PFSK-1 (cell line): ENCODE results near the gene CCND3. TPM values are rescaled to one million over a fixed set of nuclear protein-coding genes. Genes with fewer than 3 reads are reported as not detected.

Experiments
- FOXP2 ChIP-seq: optimal IDR thresholded peaks from 2 replicates; pipeline ENCODE3; 2011; ENCODE audit warnings: borderline replicate concordance, control low read depth, inconsistent platforms; ENCODE audit not compliant: insufficient read depth; ENCODE audit errors: extremely low read length, extremely low read depth
- POLR2AphosphoS5 ChIP-seq: IDR thresholded peaks from 2 replicates; pipeline ENCODE4 v1.6.1; 2012; ENCODE audit warnings: low read depth, mild to moderate bottlenecking, control low read depth, low read length, moderate library complexity
- SIN3A ChIP-seq: IDR thresholded peaks from 2 replicates; pipeline ENCODE4 v1.6.1; 2012; ENCODE audit warnings: mild to moderate bottlenecking, low read length, moderate library complexity, borderline replicate concordance; ENCODE audit not compliant: insufficient read depth
- TAF1 ChIP-seq: IDR thresholded peaks from 2 replicates; pipeline ENCODE4 v1.6.1; 2012; ENCODE audit warnings: low read length, control low read depth, borderline replicate concordance; ENCODE audit not compliant: insufficient read depth
- polyA plus RNA-seq: library from polyadenylated mRNA; unstranded; fragments of >200 nt; gene quantifications from one replicate; pipeline ENCODE4 v1.2.1, GENCODE V29; 2012; ENCODE audit warnings: low read depth, missing spikeins; ENCODE audit not compliant: insufficient read length
- TF ChIP-seq, protein P1 (sequence below), 2 experiments: IDR thresholded peaks; 2 replicates each; pipeline versions ENCODE4 v1.6.1 to v1.8.0; 2011 to 2012; ENCODE audit warnings: low read depth in 2 of 2, low read length in 2 of 2, control low read depth in 1 of 2, inconsistent platforms in 1 of 2, mild to moderate bottlenecking in 1 of 2, moderate library complexity in 1 of 2; ENCODE audit not compliant: insufficient read depth in 1 of 2

CCND3 gene
- polyA plus RNA-seq, result 42.9 TPM

DNA sequence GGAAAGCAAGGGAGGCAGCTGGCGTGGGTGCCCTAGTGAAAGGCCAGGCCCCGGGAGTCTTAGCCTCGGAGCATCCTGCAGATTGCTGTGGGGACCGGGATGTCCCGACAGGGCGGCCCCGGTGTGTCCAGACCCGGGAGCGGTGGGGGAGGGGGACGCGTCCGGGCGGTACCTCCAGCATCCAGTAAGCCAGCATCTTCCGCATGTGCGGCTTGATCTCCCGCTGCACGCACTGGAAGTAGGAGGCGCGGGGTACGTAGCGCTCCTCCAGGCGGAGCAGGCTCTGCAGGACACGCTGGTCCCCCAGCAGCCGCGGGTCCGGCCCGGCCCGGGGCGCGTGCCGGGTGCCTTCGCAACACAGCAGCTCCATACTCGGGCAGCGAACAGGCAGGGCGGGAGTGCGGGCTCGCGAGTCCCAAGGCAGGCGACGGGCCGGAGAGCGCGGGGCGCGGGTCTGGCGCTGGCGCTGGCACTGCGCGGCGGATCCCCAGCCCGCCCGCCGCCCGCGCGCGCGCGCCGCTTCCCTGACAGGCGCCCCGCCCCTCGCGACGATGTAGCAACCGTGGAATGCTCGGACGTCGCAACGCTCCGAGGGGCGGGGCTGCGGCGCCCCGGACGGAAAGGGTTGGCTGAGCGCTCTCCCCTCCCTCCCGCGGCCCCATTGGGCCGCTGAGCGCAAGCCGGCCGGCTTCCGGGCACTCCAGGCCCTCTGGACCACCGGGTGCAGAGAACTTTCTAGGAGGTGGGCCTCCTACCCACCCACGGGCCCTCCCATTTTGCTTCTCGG lies at the start of gene CCND3:
Gene CCND3, minus strand, starts transcription at position 529 of the 787 bp plus-strand sequence. Its CDS starts 159 bp downstream, at position 370.
- peak; percentile 89 for TF ChIP-seq POLR2AphosphoS5
- 0 out of 2 replicates have a peak, but pooled peaks have one; percentile 24 for TF ChIP-seq SIN3A
- TF ChIP-seq, protein P1, sequence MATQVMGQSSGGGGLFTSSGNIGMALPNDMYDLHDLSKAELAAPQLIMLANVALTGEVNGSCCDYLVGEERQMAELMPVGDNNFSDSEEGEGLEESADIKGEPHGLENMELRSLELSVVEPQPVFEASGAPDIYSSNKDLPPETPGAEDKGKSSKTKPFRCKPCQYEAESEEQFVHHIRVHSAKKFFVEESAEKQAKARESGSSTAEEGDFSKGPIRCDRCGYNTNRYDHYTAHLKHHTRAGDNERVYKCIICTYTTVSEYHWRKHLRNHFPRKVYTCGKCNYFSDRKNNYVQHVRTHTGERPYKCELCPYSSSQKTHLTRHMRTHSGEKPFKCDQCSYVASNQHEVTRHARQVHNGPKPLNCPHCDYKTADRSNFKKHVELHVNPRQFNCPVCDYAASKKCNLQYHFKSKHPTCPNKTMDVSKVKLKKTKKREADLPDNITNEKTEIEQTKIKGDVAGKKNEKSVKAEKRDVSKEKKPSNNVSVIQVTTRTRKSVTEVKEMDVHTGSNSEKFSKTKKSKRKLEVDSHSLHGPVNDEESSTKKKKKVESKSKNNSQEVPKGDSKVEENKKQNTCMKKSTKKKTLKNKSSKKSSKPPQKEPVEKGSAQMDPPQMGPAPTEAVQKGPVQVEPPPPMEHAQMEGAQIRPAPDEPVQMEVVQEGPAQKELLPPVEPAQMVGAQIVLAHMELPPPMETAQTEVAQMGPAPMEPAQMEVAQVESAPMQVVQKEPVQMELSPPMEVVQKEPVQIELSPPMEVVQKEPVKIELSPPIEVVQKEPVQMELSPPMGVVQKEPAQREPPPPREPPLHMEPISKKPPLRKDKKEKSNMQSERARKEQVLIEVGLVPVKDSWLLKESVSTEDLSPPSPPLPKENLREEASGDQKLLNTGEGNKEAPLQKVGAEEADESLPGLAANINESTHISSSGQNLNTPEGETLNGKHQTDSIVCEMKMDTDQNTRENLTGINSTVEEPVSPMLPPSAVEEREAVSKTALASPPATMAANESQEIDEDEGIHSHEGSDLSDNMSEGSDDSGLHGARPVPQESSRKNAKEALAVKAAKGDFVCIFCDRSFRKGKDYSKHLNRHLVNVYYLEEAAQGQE (IDR thresholded peaks at IDR 0.05; ENCODE audit: insufficient read depth in 1 of 2, low read depth in 2 of 2, low read length in 2 of 2), result no peak
- TF ChIP-seq FOXP2, result peak; percentile 63
- TF ChIP-seq TAF1, result peak; percentile 48; the same call in 1 of the 2 replicates

DNA sequence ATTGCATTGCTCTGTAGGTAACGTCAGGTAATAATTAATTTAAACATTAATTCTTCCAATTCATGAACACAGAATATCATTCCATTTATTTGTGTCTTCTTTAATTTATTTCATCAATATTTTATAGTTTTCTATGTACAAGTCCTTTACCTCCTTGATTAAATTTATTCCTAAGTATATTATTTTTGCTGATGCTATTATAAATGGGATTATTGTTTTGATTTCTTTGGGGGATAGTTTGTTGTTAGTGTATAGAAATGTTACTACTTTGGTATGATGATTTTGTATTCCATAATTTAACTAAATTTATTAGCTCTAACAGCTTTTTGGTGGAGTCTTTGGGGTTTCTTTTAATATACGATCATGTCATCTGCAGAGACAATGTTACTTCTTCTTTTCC lies 44.7 kb upstream of the CCND3 start:
- TF ChIP-seq TAF1, result no peak
- no peak for TF ChIP-seq FOXP2
- TF ChIP-seq POLR2AphosphoS5, result no peak
- no peak for TF ChIP-seq SIN3A

DNA sequence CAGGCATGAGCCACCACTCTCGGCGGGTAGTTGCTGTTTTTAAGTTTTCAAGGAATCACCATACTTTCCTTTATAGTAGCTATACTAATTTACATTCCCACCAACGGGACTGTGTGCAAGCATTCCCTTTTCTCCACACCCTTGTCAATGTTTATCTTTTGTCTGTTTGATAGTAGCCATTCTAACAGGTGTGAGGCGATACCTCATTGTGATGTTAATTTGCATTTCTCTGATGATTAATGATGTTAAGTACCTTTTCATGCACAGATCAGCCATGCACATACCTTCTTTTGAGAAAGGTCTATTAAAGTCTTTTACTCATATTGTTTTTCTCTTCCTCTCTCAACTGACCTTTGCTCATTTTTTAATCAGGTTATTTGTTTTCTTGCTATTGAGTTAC lies 43.0 kb upstream of the CCND3 start:
- TF ChIP-seq, protein P1 (IDR thresholded peaks at IDR 0.05; ENCODE audit: insufficient read depth in 1 of 2, low read depth in 2 of 2, low read length in 2 of 2), result no peak

DNA sequence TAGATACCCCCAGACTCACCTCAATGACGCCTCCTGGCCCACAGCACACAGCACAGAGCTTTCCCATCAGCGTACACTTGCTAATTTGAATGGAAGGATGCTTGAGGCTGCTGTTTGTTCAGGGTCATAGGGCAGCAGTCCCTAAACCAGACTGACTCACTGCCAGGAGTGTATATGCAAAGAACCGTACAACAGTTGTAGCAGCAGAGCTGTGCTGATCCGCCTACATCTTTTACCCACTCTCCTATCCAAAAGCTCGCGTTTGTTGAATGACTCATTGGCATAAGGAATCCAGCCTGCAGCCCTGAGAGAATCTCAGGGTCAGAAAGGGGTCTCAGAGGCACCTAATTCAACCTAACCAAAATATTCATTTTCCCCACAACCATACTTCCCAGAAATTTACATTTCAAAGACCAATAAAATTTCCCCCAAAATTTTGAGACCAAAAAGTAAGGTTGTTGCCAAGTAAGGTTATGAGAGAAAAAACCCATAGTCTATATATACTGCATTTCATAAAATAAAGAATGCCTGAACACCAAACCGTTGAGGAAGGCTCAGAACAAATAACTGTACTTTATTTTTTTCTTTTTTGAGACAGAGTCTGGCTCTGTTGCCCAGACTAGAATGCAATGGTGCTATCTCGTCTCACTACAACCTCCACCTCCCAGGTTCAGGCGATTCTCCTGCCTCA lies 35.3 kb upstream of the CCND3 start:
- TF ChIP-seq SIN3A, result no peak
- no peak for TF ChIP-seq TAF1
- TF ChIP-seq, protein P1 (IDR thresholded peaks at IDR 0.05; ENCODE audit: insufficient read depth in 1 of 2, low read depth in 2 of 2, low read length in 2 of 2), result no peak
- no peak for TF ChIP-seq POLR2AphosphoS5
- no peak for TF ChIP-seq FOXP2

DNA sequence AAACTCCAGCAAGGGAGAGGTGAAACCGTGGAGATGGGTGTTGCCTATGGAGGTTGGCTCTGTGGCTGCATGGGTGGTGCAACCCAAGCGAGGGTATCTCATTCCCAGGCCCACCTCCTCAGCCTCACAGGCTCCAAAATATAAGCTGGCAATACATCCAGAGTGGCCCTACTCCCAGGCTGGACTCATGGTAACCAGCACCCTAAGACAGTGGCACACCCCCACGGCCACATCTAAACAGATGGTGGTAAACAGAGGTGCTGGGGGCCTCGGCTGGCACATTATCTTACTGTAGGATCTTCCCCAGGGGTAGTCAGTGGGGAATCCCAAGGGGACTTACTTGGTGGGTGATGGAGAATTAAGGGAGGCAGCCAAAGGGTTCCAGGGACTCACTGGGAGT lies 33.7 kb upstream of the CCND3 start:
- TF ChIP-seq TAF1, result no peak
- TF ChIP-seq SIN3A, result no peak
- TF ChIP-seq, protein P1 (IDR thresholded peaks at IDR 0.05; ENCODE audit: insufficient read depth in 1 of 2, low read depth in 2 of 2, low read length in 2 of 2), result no peak
- no peak for TF ChIP-seq POLR2AphosphoS5
- TF ChIP-seq FOXP2, result no peak
